ENCODE results near the gene DPP10. TPM values are rescaled to one million over a fixed set of nuclear protein-coding genes. Genes with fewer than 3 reads are reported as not detected.

The DPP10 gene
- total RNA-seq, 1 experiment from 2014 or later: not detected

DNA sequence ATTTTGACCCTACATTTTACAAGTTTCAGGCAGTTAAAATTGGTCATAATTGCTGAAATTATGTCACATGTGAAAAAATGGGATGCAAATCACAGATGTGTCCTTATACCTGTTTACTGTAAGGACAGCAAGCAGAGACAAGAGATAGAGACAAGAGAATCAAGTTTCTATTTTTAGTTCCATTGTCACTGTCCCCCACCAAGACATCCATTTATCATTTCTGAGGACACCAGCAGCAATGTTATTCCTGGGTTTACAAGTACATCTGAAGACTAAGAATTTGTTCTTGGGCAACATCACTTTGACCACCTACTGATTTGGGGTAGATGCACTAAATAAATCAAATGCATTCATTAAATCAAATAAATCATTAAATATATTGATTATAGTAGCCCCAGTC, 1111.7 kb downstream of the DPP10 start:
- no peak for DNase-seq (ENCODE audit: low read depth)

DNA sequence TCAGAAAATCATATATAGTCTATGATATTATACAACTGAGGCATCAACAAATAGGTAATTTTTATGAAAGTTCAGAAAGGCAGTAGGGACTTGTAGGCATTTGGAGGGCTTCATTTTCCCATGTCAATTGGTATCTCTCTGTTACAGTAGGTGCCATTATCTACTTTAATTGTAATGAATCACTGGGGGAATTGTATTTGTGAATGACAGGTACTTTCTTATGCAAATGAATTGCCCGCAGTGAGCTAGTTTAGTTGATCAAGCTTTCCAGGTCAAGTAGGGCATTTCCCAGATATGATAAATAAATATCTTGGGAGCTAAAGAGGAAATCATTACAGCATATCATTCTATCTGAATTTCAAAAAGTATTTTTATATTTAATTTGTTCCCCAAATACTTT, 1116.3 kb downstream of the DPP10 start:
- no peak for DNase-seq (ENCODE audit: low read depth)

DNA sequence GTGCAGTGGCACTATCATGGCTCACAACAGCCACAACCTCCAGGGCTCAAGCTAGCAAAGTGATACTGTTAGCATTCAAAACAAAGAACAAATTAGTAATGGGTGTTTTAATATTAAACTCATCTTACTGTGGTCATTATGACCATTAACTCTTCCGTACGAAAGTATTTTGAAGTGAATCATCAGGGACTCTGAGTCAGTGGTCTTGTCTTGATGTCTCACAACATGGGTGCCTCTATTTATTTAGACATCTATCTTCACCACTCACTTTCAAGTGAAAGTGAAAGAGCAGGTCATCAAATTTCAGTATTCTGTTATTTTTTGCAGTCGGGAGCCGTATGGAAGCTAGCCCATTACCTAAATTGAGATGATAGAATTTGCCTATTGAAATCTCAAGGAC, 1118.2 kb downstream of the DPP10 start:
- DNase-seq (ENCODE audit: low read depth): peak; percentile 3

DNA sequence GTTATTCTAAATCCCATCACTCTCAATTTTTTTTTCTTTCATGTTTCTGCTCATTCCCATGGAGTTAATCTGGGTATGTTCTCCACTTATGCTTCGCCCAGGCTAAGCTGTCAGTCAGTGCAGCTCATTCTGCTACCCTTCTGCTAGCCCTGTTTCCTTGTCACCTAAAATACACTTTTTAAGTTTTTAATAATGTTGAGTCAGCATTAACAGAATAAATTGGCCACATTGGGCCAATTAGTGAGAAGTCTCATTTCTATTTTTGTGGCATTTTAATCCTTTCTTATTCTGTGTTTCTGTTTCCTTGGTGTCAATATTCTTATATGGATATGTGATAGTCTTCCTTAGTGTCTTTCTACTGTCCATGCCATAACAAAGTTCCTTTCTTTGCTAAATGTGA, 1126.2 kb downstream of the DPP10 start:
- no peak for DNase-seq (ENCODE audit: low read depth)

DNA sequence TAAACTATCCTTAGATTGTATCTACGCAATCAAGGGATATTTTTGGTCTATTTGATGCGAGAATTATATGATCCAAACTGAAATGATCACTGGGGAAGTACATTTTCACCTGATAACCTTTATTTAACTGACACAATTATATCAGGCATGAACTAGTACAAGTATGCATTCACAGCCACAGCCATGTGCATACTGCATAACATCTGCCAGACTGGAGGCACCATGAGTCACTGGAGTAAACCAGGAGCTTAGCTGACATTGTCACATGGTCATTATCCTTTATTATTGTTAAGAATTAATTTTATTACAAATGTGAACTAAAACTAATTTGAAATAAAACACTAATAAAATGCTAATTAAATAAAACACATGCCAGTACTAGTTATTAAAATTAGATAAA, 1127.1 kb downstream of the DPP10 start:
- no peak for DNase-seq (ENCODE audit: low read depth)

DNA sequence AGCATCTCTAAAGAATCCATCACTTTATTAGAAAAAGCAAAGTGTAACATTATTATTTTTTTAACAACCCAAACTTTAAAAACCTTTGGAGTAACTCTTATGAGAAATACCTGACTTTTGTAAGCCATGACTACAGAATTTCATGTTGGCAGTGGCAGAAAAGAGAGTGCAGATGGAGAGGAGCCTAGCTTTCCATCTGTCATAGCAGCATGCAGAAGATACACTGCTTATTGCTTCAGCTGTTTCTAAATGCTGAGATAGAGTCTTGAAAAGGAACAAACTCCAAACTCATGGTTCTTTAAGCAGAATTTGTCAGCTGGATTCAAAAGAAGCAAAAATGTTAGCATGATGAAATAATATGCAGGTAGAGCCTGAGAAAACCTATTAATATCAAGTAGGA, 1130.3 kb downstream of the DPP10 start:
- no peak for DNase-seq (ENCODE audit: low read depth)

DNA sequence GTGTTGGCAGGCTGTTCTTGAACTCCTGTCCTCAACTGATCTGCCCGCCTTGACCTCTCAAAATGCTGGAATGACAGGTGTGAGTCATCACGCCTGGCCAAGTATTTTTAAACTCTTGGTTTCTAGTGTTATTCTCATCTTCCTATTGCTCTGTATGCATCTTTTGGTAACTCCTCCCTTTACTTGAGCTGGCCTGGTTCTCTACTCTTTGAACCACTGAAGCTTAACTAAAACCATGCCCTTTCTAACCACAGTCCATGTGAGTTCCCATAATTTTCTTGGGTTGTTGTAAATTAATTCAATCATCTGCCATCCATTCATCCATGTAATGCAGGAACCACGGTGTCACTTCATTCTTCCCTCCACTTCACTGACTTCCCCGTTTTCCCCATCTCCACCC, 1131.3 kb downstream of the DPP10 start:
- no peak for DNase-seq (ENCODE audit: low read depth)

DNA sequence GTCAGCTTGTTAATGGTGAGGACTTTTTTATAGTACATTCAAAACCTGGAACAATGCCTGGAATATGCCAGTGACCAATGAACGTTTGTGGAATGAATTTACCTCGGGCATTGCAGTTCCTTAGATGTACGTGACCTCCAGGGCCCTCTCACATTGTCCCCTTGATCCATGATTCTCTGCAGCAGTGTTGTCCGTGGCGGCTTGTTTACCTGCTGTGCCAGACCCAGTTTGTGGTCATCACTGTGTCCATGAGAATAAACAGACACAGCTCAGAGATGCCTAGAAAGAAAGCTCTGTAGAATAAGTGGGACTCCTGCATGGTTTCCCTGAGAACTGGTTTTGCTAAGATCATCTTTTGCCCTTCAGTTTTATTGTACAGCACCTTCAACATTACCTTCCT, 1132.2 kb downstream of the DPP10 start:
- DNase-seq (ENCODE audit: low read depth): no peak

DNA sequence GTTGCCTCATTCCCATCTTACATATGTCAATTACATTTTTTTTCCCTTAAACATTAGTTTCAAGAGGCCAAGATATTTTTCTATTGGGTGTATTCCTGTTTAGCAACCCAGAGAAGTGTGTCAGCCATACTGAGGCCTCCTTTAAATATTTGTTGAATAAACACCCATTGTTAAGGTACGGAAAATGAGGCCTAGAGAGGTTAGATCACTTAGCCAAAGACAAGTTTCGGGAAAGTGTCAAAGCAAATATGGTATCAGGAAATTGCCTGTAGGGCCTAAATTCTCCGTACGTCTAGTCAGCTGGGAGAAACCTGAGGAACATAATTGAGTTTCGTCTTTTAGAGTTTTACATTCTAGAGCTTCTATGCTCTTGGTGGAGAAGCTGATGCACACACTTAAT, 1138.3 kb downstream of the DPP10 start:
- DNase-seq (ENCODE audit: low read depth): no peak

DNA sequence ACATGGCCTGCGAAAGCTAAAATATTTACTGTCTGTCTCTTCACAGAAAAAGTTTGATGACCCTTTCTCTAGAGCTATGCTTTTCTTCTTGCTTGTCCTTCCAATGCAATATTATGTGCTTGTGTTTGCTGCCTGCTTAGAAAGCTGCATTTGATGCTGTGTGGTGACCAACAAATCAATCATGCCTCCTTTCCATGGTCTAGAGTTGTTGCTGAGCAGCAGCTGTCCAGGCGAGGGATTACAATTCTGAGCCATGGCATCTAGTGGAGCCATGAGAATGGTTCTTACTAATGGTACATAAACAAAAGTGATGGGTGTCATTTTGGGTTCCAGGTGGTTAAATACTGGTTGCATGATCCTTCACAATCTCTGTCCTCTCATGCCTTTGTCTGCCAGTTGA, 1142.1 kb downstream of the DPP10 start:
- no peak for DNase-seq (ENCODE audit: low read depth)

DNA sequence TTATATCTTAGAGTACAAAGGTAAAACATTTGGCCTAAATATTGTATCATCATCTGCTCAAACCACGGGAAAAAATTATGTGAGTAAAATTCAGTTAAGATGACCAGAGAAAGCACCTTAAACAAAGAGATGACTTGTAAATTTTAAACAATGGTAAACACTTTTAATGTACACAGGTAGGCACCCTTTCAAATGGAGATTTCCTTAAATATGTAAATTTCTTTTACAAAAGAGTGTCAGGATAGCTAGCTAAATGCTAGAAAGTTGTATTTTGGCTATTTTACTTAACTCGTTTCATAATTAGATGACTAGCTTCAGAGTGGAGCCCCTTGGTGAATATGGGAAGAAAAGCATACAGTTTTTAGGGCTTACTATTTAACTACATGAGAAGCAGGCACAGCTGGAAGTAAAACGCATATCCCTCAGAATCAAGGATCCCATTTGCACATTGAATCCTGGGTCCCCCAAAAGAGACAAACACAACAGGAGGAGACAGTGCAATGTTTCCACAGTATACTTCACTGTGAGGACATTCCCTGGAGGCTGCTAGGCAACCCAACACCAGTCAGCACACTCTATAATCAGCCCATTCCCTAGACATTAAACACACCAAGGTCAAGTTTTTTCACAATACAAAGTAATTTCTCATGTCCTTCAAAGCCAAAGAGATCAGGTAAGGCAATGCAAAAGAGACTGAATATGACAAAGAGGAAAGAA, 1154.4 kb downstream of the DPP10 start:
- DNase-seq (ENCODE audit: low read depth): no peak

DNA sequence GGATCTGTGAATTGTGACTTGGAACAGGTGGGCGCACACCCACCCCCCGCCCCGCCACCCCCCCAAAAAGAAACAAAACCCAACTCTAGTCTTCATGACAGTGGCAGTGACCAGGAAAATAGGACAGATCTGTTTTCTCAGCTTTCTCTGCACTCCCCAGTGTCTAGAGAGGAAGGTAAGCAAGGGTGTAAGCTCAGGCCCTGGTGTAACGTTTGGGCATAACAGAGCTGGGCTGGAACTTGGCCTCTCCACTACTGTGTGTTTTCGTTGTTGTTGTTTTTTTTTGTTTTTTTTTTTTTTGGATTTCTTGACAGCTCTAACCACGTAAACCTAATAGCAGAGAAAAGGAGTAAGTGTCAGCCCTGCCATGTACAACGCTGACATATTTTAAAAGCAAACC, 1160.8 kb downstream of the DPP10 start:
- DNase-seq (ENCODE audit: low read depth): no peak

DNA sequence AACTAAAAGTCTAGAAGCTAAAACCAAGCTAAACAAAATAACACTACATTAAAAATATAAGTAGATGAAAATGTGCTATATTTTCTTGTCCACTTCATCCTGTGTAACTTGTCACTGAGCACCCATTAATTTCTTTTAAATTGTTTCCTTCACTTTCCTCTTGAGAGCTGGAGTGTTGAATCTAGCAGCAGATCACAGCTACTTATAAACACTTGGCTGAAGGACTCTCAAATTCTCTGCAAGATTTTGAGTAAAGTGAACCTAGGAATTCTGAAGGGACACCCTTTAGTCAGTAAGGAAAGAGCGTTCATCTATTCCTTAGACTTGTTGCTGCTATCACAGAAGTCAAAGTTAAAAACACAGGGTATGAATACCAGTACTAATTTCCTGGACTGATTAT, 1163.9 kb downstream of the DPP10 start:
- DNase-seq (ENCODE audit: low read depth): no peak

DNA sequence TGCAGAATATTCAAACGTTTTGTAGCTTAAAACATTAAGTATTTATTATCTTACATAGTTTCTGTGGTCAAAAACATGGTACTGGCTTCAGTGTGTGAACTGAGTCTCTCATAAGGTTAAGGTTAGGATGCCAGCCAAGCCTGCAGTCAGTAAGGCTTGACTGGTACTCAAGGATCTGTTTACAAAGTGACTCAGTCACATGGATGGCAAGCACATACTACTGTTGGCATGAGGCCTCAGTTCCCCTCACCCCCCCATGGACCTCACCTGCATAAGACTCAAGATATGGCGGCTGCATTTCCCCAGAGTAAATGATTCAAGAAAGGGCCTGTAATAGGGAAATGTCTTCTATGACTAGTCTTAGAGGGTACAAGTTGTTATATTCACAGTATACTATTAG, 1167.5 kb downstream of the DPP10 start:
- DNase-seq (ENCODE audit: low read depth): no peak

DNA sequence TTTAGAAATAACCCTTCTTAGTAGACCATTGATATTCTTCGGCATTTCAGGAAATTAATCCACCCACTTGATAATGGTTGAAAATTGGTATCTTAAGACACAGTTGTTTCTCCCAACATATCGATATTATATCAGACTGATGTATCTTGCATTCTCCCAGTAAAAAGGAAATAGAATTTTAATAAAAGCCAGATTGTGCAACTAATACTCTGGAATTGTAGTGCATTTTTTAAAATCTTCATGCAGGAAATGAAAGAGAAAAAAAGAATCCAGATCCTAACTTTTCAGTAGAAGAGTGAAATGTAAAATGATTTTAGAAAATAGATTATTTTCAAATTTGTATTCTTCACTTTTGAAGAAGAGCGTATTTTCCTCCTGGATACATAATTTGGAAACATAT, 1168.4 kb downstream of the DPP10 start:
- no peak for DNase-seq (ENCODE audit: low read depth)

DNA sequence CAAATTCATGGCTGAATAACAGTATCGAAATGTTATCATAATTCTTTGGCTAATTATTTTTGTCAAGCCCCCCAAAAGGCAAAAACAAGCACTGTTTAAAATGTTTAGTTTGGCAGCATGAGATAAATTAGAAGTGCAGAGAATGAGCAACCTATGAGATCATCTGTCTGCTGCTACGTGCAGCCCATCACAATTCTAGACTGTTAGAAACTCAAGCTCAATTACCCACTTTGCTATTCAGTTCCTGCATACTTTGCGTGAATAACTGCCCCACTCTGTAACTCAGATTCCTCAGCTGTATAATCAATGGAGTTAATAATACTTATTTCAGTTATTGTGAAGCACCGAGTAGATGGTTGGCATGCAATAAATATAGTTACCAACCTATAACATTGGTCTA, 1181.9 kb downstream of the DPP10 start:
- DNase-seq (ENCODE audit: low read depth): no peak

DNA sequence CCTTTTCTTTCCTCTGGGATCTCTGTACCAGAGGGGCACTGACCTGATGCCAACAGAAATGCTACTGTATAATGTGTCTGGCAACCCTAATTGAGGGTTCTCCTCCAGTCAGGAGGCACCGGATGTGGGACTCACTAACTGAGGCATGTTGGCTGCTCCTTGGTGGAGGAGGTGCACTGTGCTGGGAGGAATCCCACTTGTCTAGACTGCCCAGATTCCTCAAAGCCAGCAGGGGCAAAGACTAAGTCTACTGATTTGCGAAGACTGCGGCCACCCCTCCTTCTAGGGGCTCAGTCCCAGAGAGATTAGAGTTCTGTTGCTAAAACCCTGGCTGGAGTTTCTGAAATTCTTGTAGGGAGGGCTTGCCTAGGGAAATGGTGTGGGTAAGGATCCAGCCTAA, 1192.1 kb downstream of the DPP10 start:
- DNase-seq (ENCODE audit: low read depth): no peak

DNA sequence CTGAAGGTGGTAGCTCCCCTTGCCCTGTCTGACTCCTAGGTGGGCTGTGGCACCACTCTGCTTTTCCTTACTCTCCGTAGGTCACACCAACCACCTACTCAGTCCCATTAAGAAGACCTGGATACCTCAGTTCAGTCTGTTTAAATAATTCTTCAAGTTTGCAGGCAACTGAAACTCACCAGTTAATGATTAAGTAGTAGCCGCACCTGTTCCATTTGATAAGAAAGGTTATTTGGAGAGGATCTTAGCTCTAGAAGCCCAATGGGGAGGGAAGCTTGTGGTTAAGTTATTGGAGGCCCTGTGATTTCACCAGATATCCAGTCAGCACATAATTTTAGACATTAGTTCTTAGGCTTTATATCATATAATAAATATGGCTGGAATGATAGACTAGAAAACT, 1193.0 kb downstream of the DPP10 start:
- no peak for DNase-seq (ENCODE audit: low read depth)

DNA sequence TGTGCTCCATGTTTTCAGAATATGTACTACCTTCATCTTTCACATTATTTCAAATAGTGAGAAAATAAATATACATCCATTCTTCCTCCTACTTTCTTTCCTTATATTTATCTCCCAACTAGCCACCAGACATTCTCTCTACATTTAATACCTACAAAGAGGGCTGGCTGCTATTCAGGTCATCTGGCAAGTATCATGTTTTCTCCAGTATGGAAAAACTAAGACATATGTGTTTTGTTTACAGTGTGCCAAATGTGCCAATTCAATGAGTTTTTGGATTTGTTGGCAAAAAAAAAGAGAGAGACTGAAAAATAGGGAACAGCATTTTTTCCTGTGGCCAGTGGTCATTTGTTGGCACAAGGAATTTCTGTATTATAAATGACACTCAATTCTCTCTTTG, 1207.3 kb downstream of the DPP10 start:
- DNase-seq (ENCODE audit: low read depth): no peak

DNA sequence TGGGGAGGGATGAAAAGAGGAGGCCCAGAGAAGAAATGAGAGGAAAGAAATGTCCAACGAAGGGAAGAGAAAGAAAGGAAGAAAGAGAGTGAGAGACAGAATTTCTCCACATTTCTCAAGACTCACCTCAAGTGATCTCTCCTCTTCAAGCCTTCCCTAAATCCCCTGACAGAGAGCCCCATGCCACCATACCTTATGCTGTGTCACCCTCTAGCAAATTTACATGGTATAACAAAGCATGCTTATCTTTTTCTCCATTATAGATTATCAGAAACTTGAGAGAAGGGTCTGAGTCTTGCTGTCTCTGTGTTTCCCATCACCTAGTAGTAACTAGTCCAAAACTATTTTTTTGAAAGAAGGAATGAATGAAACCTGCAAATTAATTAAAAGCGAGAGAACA, 1208.4 kb downstream of the DPP10 start:
- DNase-seq (ENCODE audit: low read depth): no peak

DNA sequence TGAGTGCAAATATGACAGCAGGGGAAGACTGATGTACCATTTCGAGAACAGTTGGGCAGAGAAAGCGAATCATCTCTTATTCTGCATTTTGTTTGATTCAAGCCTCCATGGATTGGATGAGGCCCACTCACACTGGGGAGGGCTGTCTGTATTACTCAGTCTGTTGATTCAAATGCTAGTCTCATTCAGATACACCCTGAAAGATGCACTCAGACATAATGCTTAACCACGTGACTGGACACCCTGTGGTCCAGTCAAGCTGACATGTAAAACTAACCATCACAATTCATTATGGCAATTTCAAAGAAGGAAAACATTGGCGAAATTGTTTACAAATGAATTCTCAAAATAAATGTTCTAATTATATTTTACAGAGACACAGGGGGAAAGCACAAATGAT, 1210.2 kb downstream of the DPP10 start:
- no peak for DNase-seq (ENCODE audit: low read depth)

DNA sequence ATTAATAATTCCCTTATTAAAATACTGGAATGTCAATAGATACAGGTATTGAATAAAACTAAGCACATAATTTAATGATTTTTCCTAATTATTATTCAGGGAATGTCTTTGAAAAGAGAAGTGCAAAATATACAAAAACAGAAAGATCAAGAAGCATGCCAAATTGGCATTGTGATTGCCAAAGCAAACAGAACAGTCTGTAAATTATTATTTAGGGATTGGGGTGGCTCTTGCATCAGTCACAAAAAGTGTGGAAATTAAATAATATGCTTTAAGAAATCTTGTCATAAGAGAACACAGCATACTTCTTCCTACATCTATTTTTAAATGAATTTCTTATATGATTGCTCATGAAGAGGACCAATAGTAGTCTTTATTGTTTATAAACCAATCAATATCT, 1211.9 kb downstream of the DPP10 start:
- no peak for DNase-seq (ENCODE audit: low read depth)

DNA sequence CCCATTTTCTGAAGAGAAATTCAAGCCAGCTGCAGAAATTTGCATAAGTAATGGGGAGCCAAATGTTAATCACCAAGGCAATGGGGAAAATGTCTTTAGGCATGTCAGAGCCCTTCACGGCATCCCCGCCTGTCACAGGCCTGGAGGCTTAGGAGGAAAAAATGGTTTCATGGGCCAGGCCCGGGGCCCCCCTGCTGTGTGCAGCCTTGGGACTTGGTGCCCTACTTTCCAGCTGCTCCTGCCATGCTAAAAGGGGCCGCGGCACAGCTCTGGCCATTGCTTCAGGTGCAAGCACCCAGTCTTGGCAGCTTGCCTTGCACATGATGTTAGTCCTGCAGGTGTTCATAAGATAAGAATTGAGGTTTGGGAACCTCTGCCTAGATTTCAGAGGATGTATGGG, 1235.7 kb downstream of the DPP10 start:
- DNase-seq (ENCODE audit: low read depth): no peak

DNA sequence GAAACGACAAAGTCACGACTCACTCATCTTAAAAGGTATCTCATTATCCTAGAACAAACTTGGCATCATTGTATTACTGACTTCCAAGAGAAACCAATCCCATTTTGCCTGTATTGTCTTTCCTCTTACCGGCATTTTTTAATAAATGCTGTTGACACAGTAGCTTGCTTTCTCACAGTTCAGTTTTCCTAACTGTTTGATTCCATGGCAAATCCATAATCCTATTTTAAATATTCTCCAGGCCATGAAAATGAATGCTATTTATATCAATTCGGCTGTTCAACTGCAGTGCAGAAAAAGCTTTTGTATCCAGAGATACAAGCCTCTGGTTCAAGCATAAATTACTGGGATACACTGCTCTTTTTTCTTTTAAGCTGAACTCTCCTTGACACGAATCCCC, 1241.9 kb downstream of the DPP10 start:
- no peak for DNase-seq (ENCODE audit: low read depth)

DNA sequence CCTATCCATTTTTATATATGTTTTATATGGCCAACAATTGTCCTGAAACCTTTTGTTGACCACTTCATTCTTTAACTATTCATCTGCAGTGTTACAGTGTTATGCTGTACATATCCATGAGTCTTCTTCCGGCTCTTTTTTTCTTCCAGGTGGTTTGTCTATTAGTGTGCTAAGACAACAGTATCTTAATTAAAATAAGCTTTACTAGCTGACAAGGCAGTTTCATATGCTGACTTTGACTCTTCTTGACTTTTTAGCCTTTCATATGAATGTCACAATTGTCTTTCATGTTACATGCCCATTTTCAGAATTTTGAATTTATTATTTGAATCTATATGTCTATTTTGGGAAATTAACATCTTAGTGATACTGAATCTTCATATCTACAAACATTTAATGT, 1249.0 kb downstream of the DPP10 start:
- DNase-seq (ENCODE audit: low read depth): no peak
